HS-27A (cell line): ENCODE measurements around the gene DRD5.
A peak's percentile ranks its signal among the peaks of the same experiment; 100 is the strongest.
"Not testable (repeated sequence)": the region's sequence is repeated elsewhere in the genome, so short reads cannot be mapped to it uniquely, and the experiment has no call there.

Experiments
- DNase-seq: peaks from one replicate; pipeline ENCODE4 v3.0.0-alpha.2; 2012; ENCODE audit warnings: low read depth, missing footprints

Gene DRD5

GRCh38 chr4:9781343-9782135 lies at the start of gene DRD5:
Gene DRD5, plus strand, starts transcription at chr4:9781634. Its CDS starts 396 bp downstream, at chr4:9782030.
- no peak for DNase-seq

- DNase-seq: not testable (repeated sequence)
Measured at GRCh38 chr4:9732256-9732655, 49.2 kb upstream of the DRD5 start.

DNA sequence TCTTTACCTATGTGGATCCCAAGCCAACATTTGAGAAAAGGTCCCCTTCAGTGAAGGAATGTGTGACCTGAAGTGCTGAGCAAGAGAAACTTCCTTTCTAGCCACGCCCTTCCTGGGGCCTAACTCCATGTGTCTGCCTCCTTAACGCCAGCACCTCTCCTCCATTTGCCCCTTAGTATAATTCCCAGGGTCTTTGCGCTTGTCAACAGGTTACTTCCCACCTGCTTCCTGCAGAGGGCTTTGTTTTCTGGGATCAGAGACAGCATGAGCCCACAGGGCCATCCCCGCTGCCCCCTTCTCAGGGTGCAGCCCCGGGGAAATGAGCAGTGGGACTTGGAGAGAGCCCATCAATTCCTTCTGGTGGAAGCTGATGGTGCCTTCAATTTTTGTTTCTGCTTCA lies 45.9 kb upstream of the DRD5 start:
- no peak for DNase-seq

DNA sequence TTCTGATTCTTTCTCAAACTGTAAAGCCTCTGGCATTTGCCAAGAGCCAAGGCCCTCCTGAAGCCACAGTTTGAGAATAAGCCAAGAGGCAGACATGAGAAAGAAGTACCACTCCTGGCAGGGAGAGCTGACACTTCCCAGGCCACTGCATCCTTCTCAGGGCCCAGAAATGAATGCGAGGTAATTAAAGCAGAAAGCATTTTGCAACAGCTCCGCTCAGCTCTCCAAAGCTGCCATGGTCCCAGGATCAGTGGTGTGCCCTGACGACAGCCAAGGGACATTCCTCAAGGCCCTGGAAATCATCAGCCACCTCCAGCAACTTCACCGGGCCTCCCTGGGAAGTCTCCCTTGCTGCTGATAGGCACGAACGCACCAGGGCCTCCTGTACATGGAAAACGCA lies 44.2 kb upstream of the DRD5 start:
- DNase-seq: not testable (repeated sequence)

GRCh38 chr4:9743789-9744188 lies 37.6 kb upstream of the DRD5 start:
- not testable (repeated sequence) for DNase-seq

DNA sequence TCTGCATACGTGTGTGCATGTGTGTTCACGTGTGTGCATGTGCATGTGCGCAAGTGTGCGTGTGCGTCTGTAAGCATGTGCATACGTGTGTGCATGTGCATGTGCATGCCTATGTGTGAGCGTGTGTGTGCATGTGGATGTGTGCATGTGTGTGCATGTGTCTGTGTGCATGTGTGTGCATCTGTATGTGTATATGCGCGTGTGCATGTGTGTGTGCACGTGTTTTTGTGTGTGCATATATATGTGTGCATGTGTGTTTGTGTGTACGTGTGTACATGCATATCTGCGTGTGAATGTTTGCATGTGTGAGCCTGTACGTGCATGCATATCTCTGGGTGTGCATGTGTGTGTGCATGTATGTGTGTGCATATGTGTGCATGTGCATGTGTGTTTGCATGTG lies 35.7 kb upstream of the DRD5 start:
- no peak for DNase-seq

DNA sequence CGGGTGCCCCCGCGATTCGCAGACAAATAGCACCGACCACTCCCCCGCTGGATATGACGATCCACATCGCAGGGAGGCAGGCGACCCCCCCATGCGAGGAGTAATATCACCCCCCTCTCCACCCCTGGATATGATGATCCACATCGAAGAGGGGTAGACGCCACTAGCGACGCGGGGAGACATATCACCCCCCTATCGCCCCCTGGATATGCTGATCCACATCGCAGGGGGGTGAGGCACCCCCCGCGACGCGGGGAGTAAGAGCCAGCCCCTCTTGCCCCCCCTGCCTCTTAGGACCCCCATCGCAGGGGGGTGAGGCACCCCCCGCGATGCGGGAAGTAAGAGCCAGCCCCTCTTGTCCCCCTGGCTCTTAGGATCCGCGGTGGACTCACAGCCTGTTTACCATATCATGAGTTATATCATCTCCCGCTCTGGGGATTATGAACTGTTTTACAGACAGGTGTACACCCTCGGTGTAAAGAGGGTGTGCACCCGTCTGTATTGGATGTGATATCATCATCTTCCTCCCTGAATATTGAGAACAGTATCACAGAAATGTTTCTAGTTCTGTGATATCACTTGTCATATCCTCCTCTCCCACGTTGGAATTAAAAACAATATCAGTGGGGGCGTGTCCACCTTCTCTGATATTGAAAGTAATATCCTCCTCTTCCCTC lies 22.7 kb upstream of the DRD5 start:
- DNase-seq: no peak

DNA sequence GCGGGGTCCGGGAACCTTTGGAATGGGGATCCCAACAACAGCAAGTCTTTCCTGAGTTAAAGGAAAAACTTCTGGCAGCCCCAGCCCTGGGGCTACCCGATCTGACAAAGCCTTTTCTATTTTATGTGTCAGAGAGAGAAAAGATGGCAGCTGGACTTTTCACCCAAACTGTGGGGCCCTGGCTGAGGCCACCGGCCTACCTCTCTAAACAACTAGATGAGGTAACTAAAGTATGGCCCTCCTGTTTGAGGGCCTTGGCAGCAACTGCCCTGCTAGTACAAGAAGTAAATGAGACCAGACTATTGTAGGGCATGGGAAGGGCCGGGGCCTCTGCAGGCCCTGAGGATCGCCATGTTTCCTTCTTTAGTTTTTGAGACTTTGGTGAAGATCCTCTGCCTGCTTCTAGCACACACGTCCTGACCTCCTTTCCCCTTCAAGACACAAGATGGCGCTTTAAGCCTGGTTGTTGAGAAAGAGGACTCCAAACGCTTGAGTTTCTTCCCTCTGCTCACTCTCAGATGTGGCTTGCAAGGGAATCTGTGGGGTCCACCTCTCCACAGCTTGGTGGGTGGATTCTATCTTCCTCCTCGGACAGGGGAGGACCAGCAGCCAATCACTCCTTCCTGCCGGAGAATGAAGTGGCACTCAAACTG lies 18.5 kb upstream of the DRD5 start:
- DNase-seq: peak; percentile 34

- no peak for DNase-seq
Measured at GRCh38 chr4:9764155-9764696, 17.2 kb upstream of the DRD5 start.

GRCh38 chr4:9765091-9765490 lies 16.3 kb upstream of the DRD5 start:
- DNase-seq: no peak

- no peak for DNase-seq
Measured at GRCh38 chr4:9769321-9769720, 12.1 kb upstream of the DRD5 start.

DNA sequence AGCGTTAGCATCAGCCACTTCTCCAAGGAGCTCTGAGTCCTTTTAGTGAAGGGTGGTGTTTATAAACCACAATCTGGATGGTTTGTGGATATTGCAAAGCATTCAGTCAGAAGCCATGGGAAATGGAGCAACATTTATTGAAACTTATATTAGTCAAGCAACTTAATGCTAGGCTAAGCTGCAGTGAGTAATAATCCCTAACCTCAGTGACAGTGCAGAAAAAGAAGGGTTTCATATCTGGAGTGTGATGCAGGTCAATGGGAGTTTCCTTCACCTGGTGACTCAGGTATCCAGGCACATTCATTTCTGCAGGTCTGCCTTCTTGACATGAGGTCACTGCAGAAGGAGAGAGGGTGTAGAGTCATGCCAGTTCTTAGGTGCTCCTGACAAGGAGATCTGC lies 10.4 kb upstream of the DRD5 start:
- no peak for DNase-seq

GRCh38 chr4:9773471-9773870 lies 8.0 kb upstream of the DRD5 start:
- DNase-seq: no peak

DNA sequence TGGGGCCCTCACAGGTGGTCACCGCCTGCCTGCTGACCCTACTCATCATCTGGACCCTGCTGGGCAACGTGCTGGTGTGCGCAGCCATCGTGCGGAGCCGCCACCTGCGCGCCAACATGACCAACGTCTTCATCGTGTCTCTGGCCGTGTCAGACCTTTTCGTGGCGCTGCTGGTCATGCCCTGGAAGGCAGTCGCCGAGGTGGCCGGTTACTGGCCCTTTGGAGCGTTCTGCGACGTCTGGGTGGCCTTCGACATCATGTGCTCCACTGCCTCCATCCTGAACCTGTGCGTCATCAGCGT lies 652 bp downstream of the DRD5 start:
- DNase-seq: no peak

DNA sequence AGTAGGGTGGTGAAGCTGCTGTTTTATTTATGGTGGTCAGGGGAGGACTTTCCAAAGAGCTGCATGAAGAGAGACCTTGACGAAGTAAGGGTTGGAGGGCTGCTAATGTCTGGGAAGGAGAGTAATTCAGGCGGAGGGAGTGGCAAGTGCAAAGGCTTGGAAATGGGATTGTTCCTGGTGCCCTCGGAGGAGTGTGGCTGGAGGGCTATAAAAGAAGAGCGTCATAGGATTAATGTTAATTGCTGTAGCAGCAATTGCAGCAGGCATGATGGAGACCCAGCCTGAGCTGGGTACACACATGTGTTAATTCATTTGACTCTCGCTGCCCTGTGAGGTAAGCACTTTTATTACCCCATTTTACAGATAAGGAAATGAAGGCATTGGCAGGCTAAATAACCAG lies 4.5 kb downstream of the DRD5 start:
- DNase-seq: not testable (repeated sequence)

- no peak for DNase-seq
Measured at GRCh38 chr4:9792381-9792780, 10.9 kb downstream of the DRD5 start.

- not testable (repeated sequence) for DNase-seq
Measured at GRCh38 chr4:9796641-9797040, 15.2 kb downstream of the DRD5 start.

DNA sequence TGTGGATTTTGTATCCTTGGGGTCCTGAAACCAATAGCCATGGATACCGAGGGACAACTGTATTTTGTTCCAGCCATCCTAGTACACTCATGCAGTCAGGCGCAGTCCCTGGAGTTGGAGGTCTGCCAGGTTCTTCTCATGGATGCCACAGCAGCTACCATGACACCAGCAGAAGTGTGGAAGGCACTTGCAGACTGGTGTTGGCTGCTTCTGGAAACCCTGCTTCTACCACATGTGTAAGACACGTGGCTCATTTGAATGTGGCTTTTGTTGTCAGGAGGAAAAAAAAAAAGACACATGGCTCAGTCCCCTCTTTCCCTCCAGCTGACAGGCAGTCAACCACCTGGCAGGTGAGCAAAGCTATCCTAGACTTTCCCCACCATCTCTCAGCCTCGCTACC lies 19.4 kb downstream of the DRD5 start:
- no peak for DNase-seq

DNA sequence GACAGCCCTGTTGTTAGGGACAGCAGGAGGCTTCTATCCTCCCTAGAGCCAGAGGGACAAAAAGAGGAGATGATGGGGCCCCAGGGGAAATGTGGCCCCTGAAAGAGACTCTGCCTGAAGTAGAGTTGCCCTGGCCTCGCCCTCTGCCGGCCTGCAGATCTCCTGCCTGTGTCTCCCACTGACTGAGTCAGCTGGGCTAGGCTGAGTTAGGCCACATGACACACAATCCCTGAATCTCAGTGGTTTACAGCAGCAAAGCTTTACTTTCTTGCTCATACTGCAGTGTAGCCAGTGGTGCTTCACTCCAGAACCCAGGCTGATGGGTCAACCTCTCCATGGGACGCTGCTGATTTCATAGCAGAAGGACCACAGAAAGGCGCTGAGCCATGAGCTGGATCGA lies 23.5 kb downstream of the DRD5 start:
- DNase-seq: no peak

GRCh38 chr4:9808077-9808476 lies 26.6 kb downstream of the DRD5 start:
- no peak for DNase-seq

- no peak for DNase-seq
Measured at GRCh38 chr4:9811806-9812205, 30.4 kb downstream of the DRD5 start.

GRCh38 chr4:9812501-9813340 lies 31.3 kb downstream of the DRD5 start:
- no peak for DNase-seq
